H9 (cell line): ENCODE measurements around the gene WFDC2. TPM values are rescaled to one million over a fixed set of nuclear protein-coding genes. Genes with fewer than 3 reads are reported as not detected.

Experiments
- DNase-seq: peaks from one replicate; pipeline ENCODE4 v3.0.0-alpha.2; 2017
- H2AFZ ChIP-seq: one replicate; pipeline ENCODE4 v1.6.1; 2013; ENCODE audit warnings: mild to moderate bottlenecking, low read length, control low read depth, moderate library complexity
- H2AK5ac ChIP-seq: 2 replicates; pipeline ENCODE4 v1.6.1; 2013; ENCODE audit warnings: low read length, control low read depth, mixed read lengths; ENCODE audit not compliant: insufficient read length
- H2BK120ac ChIP-seq: one replicate; pipeline ENCODE4 v1.6.1; 2013; ENCODE audit warnings: low read depth, mild to moderate bottlenecking, low read length, control low read depth, inconsistent platforms; ENCODE audit not compliant: poor library complexity, severe bottlenecking
- H2BK12ac ChIP-seq: 2 replicates; pipeline ENCODE4 v1.6.1; 2013; ENCODE audit warnings: low read length, control low read depth, mixed read lengths, low read depth; ENCODE audit not compliant: insufficient read length
- H2BK15ac ChIP-seq: 2 replicates; pipeline ENCODE4 v1.6.1; 2013; ENCODE audit warnings: low read depth, low read length, control low read depth
- H2BK20ac ChIP-seq: one replicate; pipeline ENCODE4 v1.6.1; 2013; ENCODE audit warnings: low read depth, mild to moderate bottlenecking, low read length, control low read depth, inconsistent platforms; ENCODE audit not compliant: poor library complexity, severe bottlenecking
- H2BK5ac ChIP-seq: 2 replicates; pipeline ENCODE4 v1.6.1; 2013; ENCODE audit warnings: low read length, control low read depth, mixed read lengths; ENCODE audit not compliant: insufficient read length
- H3K14ac ChIP-seq: 2 replicates; pipeline ENCODE4 v1.6.1; 2013; ENCODE audit warnings: low read length, control low read depth; ENCODE audit not compliant: insufficient read depth
- H3K18ac ChIP-seq: 2 replicates; pipeline ENCODE4 v1.6.1; 2013; ENCODE audit warnings: low read depth, mild to moderate bottlenecking, mixed read lengths, low read length, control low read depth; ENCODE audit not compliant: insufficient read length
- H3K23ac ChIP-seq: 2 replicates; pipeline ENCODE4 v1.6.1; 2013; ENCODE audit warnings: low read length, control low read depth, mixed read lengths, low read depth; ENCODE audit not compliant: insufficient read length
- H3K23me2 ChIP-seq: 2 replicates; pipeline ENCODE4 v1.6.1; 2013; ENCODE audit warnings: low read depth, mild to moderate bottlenecking, mixed read lengths, low read length, control low read depth; ENCODE audit not compliant: insufficient read length, poor library complexity, severe bottlenecking
- H3K27ac ChIP-seq: 2 replicates; pipeline ENCODE4 v1.5.1; 2013; ENCODE audit warnings: low read length, control low read depth, mixed read lengths, low read depth; ENCODE audit not compliant: insufficient read length
- H3K27me3 ChIP-seq: 2 replicates; pipeline ENCODE4 v1.6.1; 2013; ENCODE audit warnings: low read length, control low read depth, inconsistent platforms; ENCODE audit not compliant: insufficient read depth
- H3K4ac ChIP-seq: 2 replicates; pipeline ENCODE4 v1.6.1; 2013; ENCODE audit warnings: low read depth, mild to moderate bottlenecking, control low read depth, inconsistent platforms, low read length, moderate library complexity
- H3K4me1 ChIP-seq: 2 replicates; pipeline ENCODE4 v1.6.1; 2013; ENCODE audit warnings: low read length, control low read depth, inconsistent platforms; ENCODE audit not compliant: insufficient read depth
- H3K4me2 ChIP-seq: 2 replicates; pipeline ENCODE4 v1.6.1; 2013; ENCODE audit warnings: low read length, control low read depth, mixed read lengths; ENCODE audit not compliant: insufficient read length, insufficient read depth
- H3K56ac ChIP-seq: 2 replicates; pipeline ENCODE4 v1.6.1; 2013; ENCODE audit warnings: low read depth, mild to moderate bottlenecking, mixed read lengths, low read length, control low read depth; ENCODE audit not compliant: insufficient read length
- H3K79me1 ChIP-seq: 2 replicates; pipeline ENCODE4 v1.6.1; 2013; ENCODE audit warnings: low read depth, mild to moderate bottlenecking, moderate library complexity, low read length, control low read depth, inconsistent platforms; ENCODE audit not compliant: insufficient read depth, poor library complexity, severe bottlenecking
- H3K79me2 ChIP-seq: 2 replicates; pipeline ENCODE4 v1.6.1; 2013; ENCODE audit warnings: low read length, control low read depth, inconsistent platforms; ENCODE audit not compliant: insufficient read depth
- H3K9ac ChIP-seq: 2 replicates; pipeline ENCODE4 v1.6.1; 2013; ENCODE audit warnings: low read length, control low read depth, mixed read lengths; ENCODE audit not compliant: insufficient read length; ENCODE audit errors: extremely low read depth
- H3K9me3 ChIP-seq: one replicate; pipeline ENCODE4 v1.6.1; 2013; ENCODE audit warnings: low read depth, low read length, inconsistent platforms; ENCODE audit not compliant: control insufficient read depth
- H3T11ph ChIP-seq: one replicate; pipeline ENCODE4 v1.6.1; 2013; ENCODE audit warnings: mild to moderate bottlenecking, low read length, control low read depth, inconsistent platforms
- H4K20me1 ChIP-seq: one replicate; pipeline ENCODE4 v1.6.1; 2013; ENCODE audit not compliant: control insufficient read depth, insufficient read length, insufficient read depth
- H4K5ac ChIP-seq: 2 replicates; pipeline ENCODE4 v1.6.1; 2013; ENCODE audit warnings: low read depth, mild to moderate bottlenecking, mixed read lengths, low read length, control low read depth; ENCODE audit not compliant: insufficient read length
- H4K8ac ChIP-seq: replicated peaks from 2 replicates; pipeline ENCODE4 v1.6.1; 2013; ENCODE audit warnings: low read length, control low read depth, mixed read lengths, low read depth; ENCODE audit not compliant: insufficient read length
- H4K91ac ChIP-seq: 2 replicates; pipeline ENCODE4 v1.6.1; 2013; ENCODE audit warnings: low read depth, mild to moderate bottlenecking, moderate library complexity, mixed read lengths, low read length, control low read depth; ENCODE audit not compliant: insufficient read length
- H3K27ac Mint-ChIP-seq, 3 experiments: 2 replicates in 2 of 3; 3 replicates in 1 of 3; pipeline ENCODE4 v1.8.0; 2020 to 2021; ENCODE audit warnings: mixed read lengths in 3 of 3, mild to moderate bottlenecking in 1 of 3, moderate library complexity in 1 of 3
- H3K27me3 Mint-ChIP-seq: 2 replicates; pipeline ENCODE4 v1.8.0; 2021; ENCODE audit warnings: low read depth, mild to moderate bottlenecking, moderate library complexity, mixed read lengths
- H3K36me3 Mint-ChIP-seq, 3 experiments: 2 replicates in 2 of 3; 3 replicates in 1 of 3; pipeline ENCODE4 v1.8.0; 2020 to 2021; ENCODE audit warnings: low read depth in 3 of 3, mixed read lengths in 3 of 3; ENCODE audit not compliant: insufficient read depth in 1 of 3
- H3K4me1 Mint-ChIP-seq, 2 experiments: 2 replicates each; pipeline ENCODE4 v1.8.0; 2020; ENCODE audit warnings: mixed read lengths in 2 of 2
- H3K4me3 Mint-ChIP-seq, 2 experiments: 2 replicates in 1 of 2; 3 replicates in 1 of 2; pipeline ENCODE4 v1.8.0; 2020 to 2021; ENCODE audit warnings: mild to moderate bottlenecking in 2 of 2, mixed read lengths in 2 of 2, moderate library complexity in 1 of 2
- H3K9me3 Mint-ChIP-seq, 2 experiments: 2 replicates in 1 of 2; 3 replicates in 1 of 2; pipeline ENCODE4 v1.8.0; 2020; ENCODE audit warnings: mild to moderate bottlenecking in 2 of 2, mixed read lengths in 2 of 2, moderate library complexity in 1 of 2
- CTCF ChIP-seq: fragments of 200-600 bp; sonication (generic); conservative IDR thresholded peaks from 3 replicates; pipeline ENCODE4 v1.8.0; 2021; ENCODE audit warnings: antibody characterized with exemption, mild to moderate bottlenecking
- WGBS: extraction: QIAGEN DNeasy Blood & Tissue Kit; methylation state at CpG from one replicate; pipeline ENCODE4 v1.1.7; 2013; ENCODE audit warnings: missing lambda C conversion rate, low lambda C conversion rate, mixed read lengths; ENCODE audit not compliant: insufficient read length; ENCODE audit errors: extremely low coverage; 5-methylcytosine and 5-hydroxymethylcytosine counted together
- microRNA-seq: library from miRNA; unstranded; fragments of <30 nt; microRNA quantifications from one replicate; pipeline ENCODE4, GENCODE V29; 2020; ENCODE audit warnings: borderline microRNAs expressed
- total RNA-seq: library from RNA; stranded (reverse); gene quantifications from 2 replicates; pipeline ENCODE4 v1.2.1, GENCODE V29; 2021

The WFDC2 gene
- total RNA-seq, 1 experiment from 2014 or later = 57.1 TPM

GRCh38 chr20:45527294-45527693 is 57.7 kb downstream of the WFDC2 start:
- Mint-ChIP-seq H3K27me3 (peaks cover 18% of the 10 kb centered on the region), H3K27ac (no peak overlapping the region), H3K36me3 (no peaks in the 10 kb centered on the region), H3K4me1 (no peaks in the 10 kb centered on the region), H3K4me3 (no peak overlapping the region), H3K9me3 (no peaks in the 10 kb centered on the region)
- Histone ChIP-seq H3K27me3 (no peaks in the 10 kb centered on the region), H2AFZ (no peak overlapping the region), H3K23me2 (no peaks in the 10 kb centered on the region), H3K23ac (no peak overlapping the region), H3T11ph (no peak overlapping the region), H2AK5ac (no peak overlapping the region), H2BK15ac (no peak overlapping the region), H4K8ac (no peak overlapping the region), H2BK20ac (no peak overlapping the region), H3K4me1 (no peaks in the 10 kb centered on the region), H3K4ac (no peak overlapping the region), H4K20me1 (no peaks in the 10 kb centered on the region), H3K27ac (no peak overlapping the region), H2BK120ac (no peak overlapping the region), H2BK5ac (no peak overlapping the region), H3K79me1 (no peaks in the 10 kb centered on the region), H3K56ac (no peak overlapping the region), H3K14ac (no peak overlapping the region), H2BK12ac (no peak overlapping the region), H3K18ac (no peak overlapping the region), H3K79me2 (no peaks in the 10 kb centered on the region), H3K4me2 (no peak overlapping the region), H4K91ac (no peak overlapping the region), H3K9me3 (no peaks in the 10 kb centered on the region), H3K9ac (no peak overlapping the region), H4K5ac (no peak overlapping the region)
- DNase-seq = no peak
- no peak for TF ChIP-seq CTCF
- WGBS = no CpG with 5 or more reads among the region's 4 CpGs

Small RNA genes within 50 kb of the gene (microRNA-seq; reads per million reads assigned to microRNA genes)
- not detected for gene MIR6812

Other genes with a start within 250 kb of the WFDC2 start
- not detected in 2 replicates for gene SEMG2, start 248.4 kb upstream of the WFDC2 start, total RNA-seq
- gene SLPI, start 215.2 kb upstream of the WFDC2 start, total RNA-seq = not detected in 2 replicates
- gene RBPJL, start 162.9 kb upstream of the WFDC2 start, total RNA-seq = 0.28 TPM in 1 of 2 replicates, not detected in the other
- 0.11 TPM in 1 of 2 replicates, not detected in the other for gene MATN4, start 161.5 kb upstream of the WFDC2 start, total RNA-seq
- 50.7 and 54.3 TPM in 2 replicates for gene SDC4, start 121.3 kb upstream of the WFDC2 start, total RNA-seq
- 18.6 and 21.0 TPM in 2 replicates for gene SYS1, start 106.6 kb upstream of the WFDC2 start, total RNA-seq
- gene TP53TG5, start 91.4 kb upstream of the WFDC2 start, total RNA-seq = 0.59 TPM in 1 of 2 replicates, not detected in the other
- 39.1 and 39.3 TPM in 2 replicates for gene DBNDD2, start 61.5 kb upstream of the WFDC2 start, total RNA-seq
- gene PIGT, start 53.6 kb upstream of the WFDC2 start, total RNA-seq = 73.9 and 78.9 TPM in 2 replicates
- not detected in 2 replicates for gene SPINT3, start 45.9 kb downstream of the WFDC2 start, total RNA-seq
- not detected in 2 replicates for gene WFDC6, start 69.7 kb downstream of the WFDC2 start, total RNA-seq
- gene EPPIN, start 77.6 kb downstream of the WFDC2 start, total RNA-seq = not detected in 2 replicates
- not detected in 2 replicates for gene WFDC8, start 109.5 kb downstream of the WFDC2 start, total RNA-seq
- not detected in 2 replicates for gene WFDC10A, start 160.0 kb downstream of the WFDC2 start, total RNA-seq
- not detected in 2 replicates for gene WFDC9, start 161.5 kb downstream of the WFDC2 start, total RNA-seq
- not detected in 2 replicates for gene WFDC11, start 200.5 kb downstream of the WFDC2 start, total RNA-seq
- gene WFDC13, start 232.3 kb downstream of the WFDC2 start, total RNA-seq = not detected in 2 replicates
- gene WFDC10B, start 235.3 kb downstream of the WFDC2 start, total RNA-seq = not detected in 2 replicates